Measurements from ENCODE around the gene CSTF1.

DNA sequence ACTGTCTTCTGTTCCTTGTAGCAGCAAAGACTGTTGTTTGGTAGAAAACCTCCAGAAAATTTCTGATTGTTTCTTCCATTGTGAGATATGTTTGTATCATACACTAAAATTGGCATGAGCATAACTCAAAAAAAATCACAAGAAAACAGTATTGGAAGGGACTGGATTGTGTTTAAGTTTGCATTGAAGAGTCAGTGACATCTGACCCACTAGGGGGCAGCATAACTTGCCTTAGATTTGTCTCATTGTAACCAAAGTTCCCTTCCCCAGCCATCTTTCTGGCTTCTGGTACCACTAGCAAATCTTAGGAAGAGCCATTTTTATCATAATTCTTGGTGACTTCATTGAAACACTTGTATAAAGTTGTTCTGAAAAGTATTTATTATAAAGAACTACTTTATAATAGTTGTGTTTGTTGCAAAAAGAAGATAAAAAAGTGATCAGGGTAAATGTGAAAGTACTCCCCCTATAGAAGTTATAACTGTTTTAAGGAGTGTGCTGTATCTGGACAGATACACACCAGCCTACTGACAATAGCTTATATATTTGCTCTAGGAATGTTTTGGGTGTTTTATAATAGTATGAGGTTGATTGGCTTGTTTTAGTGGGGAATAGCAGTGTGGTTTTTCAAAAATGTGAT is 7.7 kb downstream of the CSTF1 start:
- TF ChIP-seq EGR1 (IDR thresholded peaks at IDR 0.05; ENCODE audit: low read depth in 2 of 2): no peak
- TF ChIP-seq, protein P1, sequence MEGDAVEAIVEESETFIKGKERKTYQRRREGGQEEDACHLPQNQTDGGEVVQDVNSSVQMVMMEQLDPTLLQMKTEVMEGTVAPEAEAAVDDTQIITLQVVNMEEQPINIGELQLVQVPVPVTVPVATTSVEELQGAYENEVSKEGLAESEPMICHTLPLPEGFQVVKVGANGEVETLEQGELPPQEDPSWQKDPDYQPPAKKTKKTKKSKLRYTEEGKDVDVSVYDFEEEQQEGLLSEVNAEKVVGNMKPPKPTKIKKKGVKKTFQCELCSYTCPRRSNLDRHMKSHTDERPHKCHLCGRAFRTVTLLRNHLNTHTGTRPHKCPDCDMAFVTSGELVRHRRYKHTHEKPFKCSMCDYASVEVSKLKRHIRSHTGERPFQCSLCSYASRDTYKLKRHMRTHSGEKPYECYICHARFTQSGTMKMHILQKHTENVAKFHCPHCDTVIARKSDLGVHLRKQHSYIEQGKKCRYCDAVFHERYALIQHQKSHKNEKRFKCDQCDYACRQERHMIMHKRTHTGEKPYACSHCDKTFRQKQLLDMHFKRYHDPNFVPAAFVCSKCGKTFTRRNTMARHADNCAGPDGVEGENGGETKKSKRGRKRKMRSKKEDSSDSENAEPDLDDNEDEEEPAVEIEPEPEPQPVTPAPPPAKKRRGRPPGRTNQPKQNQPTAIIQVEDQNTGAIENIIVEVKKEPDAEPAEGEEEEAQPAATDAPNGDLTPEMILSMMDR (IDR thresholded peaks at IDR 0.05; ENCODE audit: low read depth, low read length, missing input control): peak; percentile 77
- TF ChIP-seq, protein P2, sequence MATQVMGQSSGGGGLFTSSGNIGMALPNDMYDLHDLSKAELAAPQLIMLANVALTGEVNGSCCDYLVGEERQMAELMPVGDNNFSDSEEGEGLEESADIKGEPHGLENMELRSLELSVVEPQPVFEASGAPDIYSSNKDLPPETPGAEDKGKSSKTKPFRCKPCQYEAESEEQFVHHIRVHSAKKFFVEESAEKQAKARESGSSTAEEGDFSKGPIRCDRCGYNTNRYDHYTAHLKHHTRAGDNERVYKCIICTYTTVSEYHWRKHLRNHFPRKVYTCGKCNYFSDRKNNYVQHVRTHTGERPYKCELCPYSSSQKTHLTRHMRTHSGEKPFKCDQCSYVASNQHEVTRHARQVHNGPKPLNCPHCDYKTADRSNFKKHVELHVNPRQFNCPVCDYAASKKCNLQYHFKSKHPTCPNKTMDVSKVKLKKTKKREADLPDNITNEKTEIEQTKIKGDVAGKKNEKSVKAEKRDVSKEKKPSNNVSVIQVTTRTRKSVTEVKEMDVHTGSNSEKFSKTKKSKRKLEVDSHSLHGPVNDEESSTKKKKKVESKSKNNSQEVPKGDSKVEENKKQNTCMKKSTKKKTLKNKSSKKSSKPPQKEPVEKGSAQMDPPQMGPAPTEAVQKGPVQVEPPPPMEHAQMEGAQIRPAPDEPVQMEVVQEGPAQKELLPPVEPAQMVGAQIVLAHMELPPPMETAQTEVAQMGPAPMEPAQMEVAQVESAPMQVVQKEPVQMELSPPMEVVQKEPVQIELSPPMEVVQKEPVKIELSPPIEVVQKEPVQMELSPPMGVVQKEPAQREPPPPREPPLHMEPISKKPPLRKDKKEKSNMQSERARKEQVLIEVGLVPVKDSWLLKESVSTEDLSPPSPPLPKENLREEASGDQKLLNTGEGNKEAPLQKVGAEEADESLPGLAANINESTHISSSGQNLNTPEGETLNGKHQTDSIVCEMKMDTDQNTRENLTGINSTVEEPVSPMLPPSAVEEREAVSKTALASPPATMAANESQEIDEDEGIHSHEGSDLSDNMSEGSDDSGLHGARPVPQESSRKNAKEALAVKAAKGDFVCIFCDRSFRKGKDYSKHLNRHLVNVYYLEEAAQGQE (IDR thresholded peaks at IDR 0.05): no peak
- TF ChIP-seq, protein P3, sequence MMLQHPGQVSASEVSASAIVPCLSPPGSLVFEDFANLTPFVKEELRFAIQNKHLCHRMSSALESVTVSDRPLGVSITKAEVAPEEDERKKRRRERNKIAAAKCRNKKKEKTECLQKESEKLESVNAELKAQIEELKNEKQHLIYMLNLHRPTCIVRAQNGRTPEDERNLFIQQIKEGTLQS (IDR thresholded peaks at IDR 0.05): no peak
- no peak for TF ChIP-seq TAF1 (conservative IDR thresholded peaks at IDR 0.05)
- TF ChIP-seq RAD21 (IDR thresholded peaks at IDR 0.05): peak; percentile 83 to 85
- TF ChIP-seq, protein P4, sequence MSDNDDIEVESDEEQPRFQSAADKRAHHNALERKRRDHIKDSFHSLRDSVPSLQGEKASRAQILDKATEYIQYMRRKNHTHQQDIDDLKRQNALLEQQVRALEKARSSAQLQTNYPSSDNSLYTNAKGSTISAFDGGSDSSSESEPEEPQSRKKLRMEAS (IDR thresholded peaks at IDR 0.05): no peak
- no peak for TF ChIP-seq JUND (IDR thresholded peaks at IDR 0.05)
- no peak for TF ChIP-seq YY1 (IDR thresholded peaks at IDR 0.05)
- TF ChIP-seq HNF4A (conservative IDR thresholded peaks at IDR 0.05): no peak
- TF ChIP-seq SP1 (IDR thresholded peaks at IDR 0.05): no peak
- no peak for TF ChIP-seq RXRA (IDR thresholded peaks at IDR 0.05)

All from liver (tissue), 3 donors.